Osteoblast (primary cell): ENCODE measurements around the gene CUX1. TPM values are rescaled to one million over a fixed set of nuclear protein-coding genes. Genes with fewer than 3 reads are reported as not detected.

Source experiments
- DNase-seq: peaks from one replicate; pipeline ENCODE4 v3.0.0; 2011; ENCODE audit warnings: low spot score, mixed read lengths; ENCODE audit not compliant: insufficient read length; ENCODE audit errors: missing footprints
- H2AFZ ChIP-seq: 2 replicates; pipeline ENCODE4 v1.6.0; 2011; ENCODE audit warnings: mild to moderate bottlenecking, low read length
- H3K27ac ChIP-seq: 2 replicates; pipeline ENCODE4 v1.5.1; 2011; ENCODE audit warnings: mild to moderate bottlenecking, low read depth, low read length, moderate library complexity
- H3K27me3 ChIP-seq: 2 replicates; pipeline ENCODE4 v1.6.0; 2012; ENCODE audit warnings: mild to moderate bottlenecking, control low read depth, inconsistent platforms, low read length, moderate library complexity; ENCODE audit not compliant: insufficient read depth
- H3K36me3 ChIP-seq: 2 replicates; pipeline ENCODE4 v1.5.1; 2011; ENCODE audit warnings: mild to moderate bottlenecking, low read length, control low read depth, moderate library complexity; ENCODE audit not compliant: insufficient read depth
- H3K4me1 ChIP-seq: 2 replicates; pipeline ENCODE4 v1.5.1; 2011; ENCODE audit warnings: mild to moderate bottlenecking, low read length, control low read depth, moderate library complexity; ENCODE audit not compliant: insufficient read depth
- H3K4me2 ChIP-seq: 2 replicates; pipeline ENCODE4 v1.6.0; 2011; ENCODE audit warnings: mild to moderate bottlenecking, low read length; ENCODE audit not compliant: insufficient read depth
- H3K4me3 ChIP-seq: fragments of 200-600 bp; sonication (generic); 3 replicates; pipeline ENCODE4 v1.5.1; 2012; ENCODE audit warnings: mild to moderate bottlenecking, low read length, inconsistent platforms; ENCODE audit not compliant: insufficient read depth
- H3K79me2 ChIP-seq: 2 replicates; pipeline ENCODE4 v1.6.0; 2012; ENCODE audit warnings: mild to moderate bottlenecking, low read length, control low read depth, inconsistent platforms; ENCODE audit not compliant: insufficient read depth
- H3K9me3 ChIP-seq: 2 replicates; pipeline ENCODE4 v1.5.1; 2011; ENCODE audit warnings: low read depth, low read length, control low read depth
- H4K20me1 ChIP-seq: 2 replicates; pipeline ENCODE4 v1.6.0; 2012; ENCODE audit warnings: mild to moderate bottlenecking, low read length, control low read depth; ENCODE audit not compliant: insufficient read depth
- total RNA-seq: library from RNA; depleted of rRNA; stranded (reverse); fragments of >200 nt; gene quantifications from 2 replicates; pipeline ENCODE4 v1.2.3, GENCODE V29; 2012
- TF ChIP-seq, protein P1 (sequence below): IDR thresholded peaks from 2 replicates; pipeline ENCODE4 v1.5.1; 2011; ENCODE audit warnings: mild to moderate bottlenecking, low read depth, low read length, moderate library complexity; ENCODE audit errors: extremely low read depth

The CUX1 gene
- total RNA-seq, 1 donor, result 41.6 TPM

DNA sequence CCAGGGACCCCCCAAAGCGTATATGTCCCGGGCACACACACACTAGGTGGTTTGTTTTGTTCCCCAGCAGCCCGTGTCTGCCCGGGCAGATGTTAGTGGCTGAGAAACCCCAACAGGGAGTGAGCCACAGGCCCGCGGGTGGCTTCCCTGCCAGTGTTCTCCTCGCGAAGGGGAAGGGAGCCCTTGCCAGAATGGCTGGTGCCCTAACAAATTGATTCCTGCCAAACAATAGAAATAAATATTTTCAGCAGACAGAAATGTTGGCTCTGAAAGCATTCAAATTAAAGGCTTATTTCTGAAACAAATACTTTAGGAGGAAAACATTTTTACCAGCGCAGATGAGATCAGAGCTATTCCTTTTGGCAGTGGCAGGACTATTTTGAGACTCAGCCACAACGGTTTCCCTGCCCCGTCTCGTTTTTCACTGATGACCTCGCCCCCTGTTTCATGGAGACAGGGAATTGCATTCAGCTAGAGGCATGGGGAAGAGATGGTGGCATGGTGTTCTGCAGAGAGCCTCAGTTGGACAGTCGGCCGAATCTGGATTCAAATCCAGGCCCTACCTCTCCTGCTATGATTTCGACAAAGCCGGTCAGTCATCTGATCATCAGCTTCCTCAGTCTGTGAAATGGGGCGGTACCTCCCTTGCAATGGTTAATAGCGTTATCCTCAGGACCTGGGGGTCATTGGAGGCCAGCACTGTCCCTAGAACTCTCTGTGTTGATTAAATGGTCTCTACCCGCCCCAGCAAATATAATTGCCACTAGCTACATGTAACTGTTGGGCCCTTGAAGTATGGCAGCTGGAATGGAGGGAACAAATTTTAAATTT, 84.5 kb downstream of the CUX1 start:
- TF ChIP-seq, protein P1, sequence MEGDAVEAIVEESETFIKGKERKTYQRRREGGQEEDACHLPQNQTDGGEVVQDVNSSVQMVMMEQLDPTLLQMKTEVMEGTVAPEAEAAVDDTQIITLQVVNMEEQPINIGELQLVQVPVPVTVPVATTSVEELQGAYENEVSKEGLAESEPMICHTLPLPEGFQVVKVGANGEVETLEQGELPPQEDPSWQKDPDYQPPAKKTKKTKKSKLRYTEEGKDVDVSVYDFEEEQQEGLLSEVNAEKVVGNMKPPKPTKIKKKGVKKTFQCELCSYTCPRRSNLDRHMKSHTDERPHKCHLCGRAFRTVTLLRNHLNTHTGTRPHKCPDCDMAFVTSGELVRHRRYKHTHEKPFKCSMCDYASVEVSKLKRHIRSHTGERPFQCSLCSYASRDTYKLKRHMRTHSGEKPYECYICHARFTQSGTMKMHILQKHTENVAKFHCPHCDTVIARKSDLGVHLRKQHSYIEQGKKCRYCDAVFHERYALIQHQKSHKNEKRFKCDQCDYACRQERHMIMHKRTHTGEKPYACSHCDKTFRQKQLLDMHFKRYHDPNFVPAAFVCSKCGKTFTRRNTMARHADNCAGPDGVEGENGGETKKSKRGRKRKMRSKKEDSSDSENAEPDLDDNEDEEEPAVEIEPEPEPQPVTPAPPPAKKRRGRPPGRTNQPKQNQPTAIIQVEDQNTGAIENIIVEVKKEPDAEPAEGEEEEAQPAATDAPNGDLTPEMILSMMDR, result no peak
- H3K27ac ChIP-seq, result peak overlapping the region; percentile 67
- peaks cover 53% of the 10 kb centered on the region for H4K20me1 ChIP-seq
- H3K79me2 ChIP-seq, result peaks cover 65% of the 10 kb centered on the region
- no peaks in the 10 kb centered on the region for H3K9me3 ChIP-seq
- H3K4me2 ChIP-seq, result peak overlapping the region; percentile 51
- DNase-seq, result peak; percentile 93
- H3K36me3 ChIP-seq, result no peaks in the 10 kb centered on the region
- peaks cover 23% of the 10 kb centered on the region for H3K4me1 ChIP-seq
- no peak overlapping the region for H2AFZ ChIP-seq
- H3K27me3 ChIP-seq, result no peaks in the 10 kb centered on the region
- H3K4me3 ChIP-seq, result peak overlapping the region; percentile 11

DNA sequence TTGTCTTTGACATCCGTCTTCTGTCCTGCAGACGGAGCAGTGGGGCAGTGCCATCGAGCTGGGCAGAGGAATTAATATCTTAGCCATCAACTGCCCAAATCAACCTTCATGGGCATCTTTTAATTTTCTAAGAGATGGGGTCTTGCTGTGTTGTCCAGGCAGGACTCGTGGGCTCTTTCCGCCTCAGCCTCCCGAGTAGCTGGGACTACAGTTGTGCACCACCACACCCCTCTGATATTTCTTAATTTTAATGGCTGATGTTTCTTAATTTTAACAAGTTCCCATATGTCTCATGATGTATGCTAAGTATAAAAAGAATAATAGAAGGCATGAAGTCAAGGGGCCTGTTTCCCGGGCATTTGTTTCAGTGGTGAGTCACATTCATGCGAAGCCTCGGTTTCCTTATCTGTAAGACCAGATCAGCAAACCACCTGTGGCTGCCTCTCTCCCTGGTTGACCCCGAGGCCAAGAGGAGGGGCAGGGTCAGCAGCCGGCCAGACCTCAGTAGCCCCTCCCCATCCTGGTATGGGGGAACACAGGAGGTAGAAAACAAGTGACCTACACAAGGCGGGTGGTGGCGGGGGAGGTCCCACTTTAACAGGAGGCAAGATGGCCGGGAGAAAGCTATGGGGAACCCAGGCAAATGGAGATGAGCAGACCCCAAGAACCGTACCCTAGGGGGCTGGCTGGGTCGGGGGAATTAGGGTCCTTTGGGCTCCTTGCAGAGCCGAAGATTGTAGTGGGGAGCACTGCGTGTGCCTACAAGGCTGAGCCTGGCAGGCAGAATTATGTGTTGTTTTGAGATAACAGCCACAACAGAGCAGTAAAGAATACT, 85.5 kb downstream of the CUX1 start:
- no peak for DNase-seq
- no peak overlapping the region for H3K4me3 ChIP-seq
- H3K4me2 ChIP-seq, result no peak overlapping the region
- H2AFZ ChIP-seq, result no peak overlapping the region
- H4K20me1 ChIP-seq, result peaks cover 57% of the 10 kb centered on the region
- no peaks in the 10 kb centered on the region for H3K9me3 ChIP-seq
- peaks cover 23% of the 10 kb centered on the region for H3K4me1 ChIP-seq
- H3K79me2 ChIP-seq, result peaks cover 68% of the 10 kb centered on the region
- TF ChIP-seq, protein P1, result no peak
- no peak overlapping the region for H3K27ac ChIP-seq
- no peaks in the 10 kb centered on the region for H3K27me3 ChIP-seq
- no peaks in the 10 kb centered on the region for H3K36me3 ChIP-seq

DNA sequence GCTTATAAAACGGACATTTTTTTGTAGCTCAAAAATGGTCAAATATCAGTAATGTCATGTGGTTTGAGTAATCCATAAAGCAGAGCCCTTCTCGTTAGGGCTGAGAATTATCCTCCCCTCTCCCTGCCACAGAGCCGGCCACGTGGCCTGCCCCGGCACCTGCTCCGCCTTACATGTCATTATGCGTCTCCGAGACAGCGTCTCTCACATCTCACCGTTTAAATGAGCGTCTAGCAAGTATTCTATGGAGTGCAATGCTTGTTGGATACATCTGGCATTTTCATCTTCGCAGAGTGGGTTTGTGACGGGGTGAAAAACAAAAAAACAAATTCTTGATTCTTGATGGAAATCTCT, 86.1 kb downstream of the CUX1 start:
- TF ChIP-seq, protein P1, result no peak
- H3K27ac ChIP-seq, result no peak overlapping the region
- DNase-seq, result no peak

DNA sequence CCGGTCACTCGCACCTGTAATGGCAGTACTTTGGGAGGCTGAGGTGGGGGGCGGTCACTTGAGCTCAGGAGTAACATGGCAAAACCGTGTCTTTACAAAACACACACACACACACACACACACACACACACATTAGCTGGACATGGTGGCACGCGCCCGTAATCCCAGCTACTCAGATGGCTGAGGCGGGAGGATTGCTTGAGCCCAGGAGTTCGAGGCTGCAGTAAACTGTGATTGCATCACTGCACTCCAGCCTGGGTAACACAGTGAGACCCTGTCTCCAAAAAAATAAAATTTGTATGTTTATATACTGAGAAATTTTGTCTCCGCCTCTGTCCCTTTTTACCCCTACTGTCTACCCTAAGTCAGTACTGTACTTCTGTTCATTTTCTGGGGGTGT, 86.6 kb downstream of the CUX1 start:
- no peaks in the 10 kb centered on the region for H3K9me3 ChIP-seq

More for the DNA sequence above, 86.1 kb downstream of the CUX1 start:
- Histone ChIP-seq H3K79me2 (peaks cover 70% of the 10 kb centered on the region), H3K27me3 (no peaks in the 10 kb centered on the region), H3K4me1 (peaks cover 23% of the 10 kb centered on the region), H2AFZ (no peak overlapping the region), H3K4me3 (no peak overlapping the region), H3K4me2 (no peak overlapping the region), H3K36me3 (no peaks in the 10 kb centered on the region), H4K20me1 (peaks cover 60% of the 10 kb centered on the region), H3K9me3 (no peaks in the 10 kb centered on the region)

More for the DNA sequence above, 86.6 kb downstream of the CUX1 start:
- H3K4me2 ChIP-seq, result no peak overlapping the region
- peaks cover 61% of the 10 kb centered on the region for H4K20me1 ChIP-seq
- TF ChIP-seq, protein P1, result no peak
- no peaks in the 10 kb centered on the region for H3K36me3 ChIP-seq
- no peak for DNase-seq
- H2AFZ ChIP-seq, result no peak overlapping the region
- H3K27ac ChIP-seq, result no peak overlapping the region
- H3K4me1 ChIP-seq, result peaks cover 23% of the 10 kb centered on the region
- no peaks in the 10 kb centered on the region for H3K27me3 ChIP-seq
- no peak overlapping the region for H3K4me3 ChIP-seq
- H3K79me2 ChIP-seq, result peaks cover 71% of the 10 kb centered on the region
